PC-3 (cell line): ENCODE measurements around the gene EXOG. TPM values are rescaled to one million over a fixed set of nuclear protein-coding genes. Genes with fewer than 3 reads are reported as not detected.

ENCODE experiments used
- ATAC-seq: fragments of 200-7000 bp; cut with Tn5 transposase; 2 replicates; pipeline ENCODE4 v1.9.1; 2020; ENCODE audit warnings: mild to moderate bottlenecking, moderate library complexity
- BruUV-seq: library from RNA; stranded (reverse); fragments of 400-500 nt; replicated peaks from 2 replicates; lab custom pipeline; 2021; lab: Mats Ljungman, UMichigan
- CTCF ChIA-PET: fragments of 300-600 bp; sonication (Branson Sonifier 250); formaldehyde crosslinking; loops from one replicate; lab custom pipeline; 2022; ENCODE audit warnings: antibody characterized with exemption; lab: Charles Lee
- POLR2A ChIA-PET: fragments of 300-600 bp; sonication (Branson Sonifier 250); formaldehyde crosslinking; loops from one replicate; lab custom pipeline; 2022; ENCODE audit warnings: antibody characterized with exemption; ENCODE audit not compliant: unreplicated experiment; lab: Charles Lee
- DNase-seq: peaks from one replicate; pipeline ENCODE4 v3.0.0-alpha.2; 2015
- H2AFZ ChIP-seq: fragments of 300-600 bp; sonication (generic); 2 replicates; pipeline ENCODE4 v1.6.0; 2016; ENCODE audit warnings: antibody characterized with exemption, low read length
- H3F3A ChIP-seq: fragments of 300-600 bp; sonication (generic); one replicate; pipeline ENCODE4 v1.6.0; 2017; ENCODE audit warnings: antibody characterized with exemption, low read length, control low read depth, mild to moderate bottlenecking; ENCODE audit not compliant: unreplicated experiment
- H3K27ac ChIP-seq: fragments of 300-600 bp; sonication (generic); 2 replicates; pipeline ENCODE4 v1.5.1; 2016; ENCODE audit warnings: mild to moderate bottlenecking, low read length
- H3K27me3 ChIP-seq: fragments of 300-600 bp; sonication (generic); 2 replicates; pipeline ENCODE4 v1.6.1; 2016; ENCODE audit warnings: low read length, mixed read lengths
- H3K36me3 ChIP-seq: fragments of 300-600 bp; sonication (generic); 2 replicates; pipeline ENCODE4 v1.6.1; 2016; ENCODE audit warnings: low read depth, mixed run types, low read length, mixed read lengths
- H3K4me1 ChIP-seq: fragments of 300-600 bp; sonication (generic); 2 replicates; pipeline ENCODE4 v1.5.1; 2016; ENCODE audit warnings: low read length; ENCODE audit not compliant: insufficient read depth
- H3K4me2 ChIP-seq: fragments of 300-600 bp; sonication (generic); 2 replicates; pipeline ENCODE4 v1.6.0; 2016; ENCODE audit warnings: low read length
- H3K4me3 ChIP-seq: fragments of 300-600 bp; sonication (generic); 2 replicates; pipeline ENCODE4 v1.5.1; 2016; ENCODE audit warnings: mild to moderate bottlenecking, low read length, mixed read lengths
- H3K79me2 ChIP-seq: fragments of 300-600 bp; sonication (generic); 2 replicates; pipeline ENCODE4 v1.6.1; 2017; ENCODE audit warnings: low read length, mixed read lengths
- H3K9ac ChIP-seq: fragments of 300-600 bp; sonication (generic); 2 replicates; pipeline ENCODE4 v1.6.0; 2016; ENCODE audit warnings: mild to moderate bottlenecking, low read length
- H3K9me2 ChIP-seq: fragments of 300-600 bp; sonication (generic); replicated peaks from 2 replicates; pipeline ENCODE4 v1.6.1; 2016; ENCODE audit warnings: mixed run types, low read length, mixed read lengths
- H3K9me3 ChIP-seq: fragments of 300-600 bp; sonication (generic); 2 replicates; pipeline ENCODE4 v1.6.1; 2016; ENCODE audit warnings: low read length, mixed read lengths
- H4K20me1 ChIP-seq: fragments of 300-600 bp; sonication (generic); 2 replicates; pipeline ENCODE4 v1.6.1; 2016; ENCODE audit warnings: low read length, mixed read lengths
- EZH2 ChIP-seq: fragments of 300-600 bp; sonication (generic); IDR thresholded peaks from one replicate; pipeline ENCODE4 v1.6.1; 2017; ENCODE audit warnings: antibody characterized with exemption, mild to moderate bottlenecking, low read length; ENCODE audit not compliant: unreplicated experiment
- EZH2phosphoT487 ChIP-seq: fragments of 300-600 bp; sonication (generic); IDR thresholded peaks from 2 replicates; pipeline ENCODE4 v1.6.1; 2018; ENCODE audit warnings: mild to moderate bottlenecking, antibody characterized with exemption, low read length, borderline replicate concordance
- intact Hi-C: fragments of 100-400 bp; cut with micrococcal nuclease; formaldehyde crosslinking; loops from 2 replicates; pipeline ENCODE4 v1.9.0; 2023
- total RNA-seq: library from RNA; depleted of rRNA; stranded (reverse); fragments of >200 nt; gene quantifications from 2 replicates; pipeline ENCODE4 v1.2.3, GENCODE V29; 2014
- TF ChIP-seq, protein P1 (sequence below): fragments of 300-600 bp; sonication (generic); conservative IDR thresholded peaks from 2 replicates; pipeline ENCODE4 v1.5.1; 2017; ENCODE audit warnings: antibody characterized with exemption, low read depth, mild to moderate bottlenecking, low read length

The EXOG gene
- total RNA-seq, 1 experiment from 2014 or later: 10.0 TPM

- no peaks in the 10 kb centered on the region for H3K79me2 ChIP-seq
- intact Hi-C loops: no loop called here
- DNase-seq (no peak), ATAC-seq (no peak)
- H3K9ac ChIP-seq: no peak overlapping the region
- no peak overlapping the region for H2AFZ ChIP-seq
- CTCF ChIA-PET: no interaction called here
- H4K20me1 ChIP-seq: no peaks in the 10 kb centered on the region
- TF ChIP-seq, protein P1, sequence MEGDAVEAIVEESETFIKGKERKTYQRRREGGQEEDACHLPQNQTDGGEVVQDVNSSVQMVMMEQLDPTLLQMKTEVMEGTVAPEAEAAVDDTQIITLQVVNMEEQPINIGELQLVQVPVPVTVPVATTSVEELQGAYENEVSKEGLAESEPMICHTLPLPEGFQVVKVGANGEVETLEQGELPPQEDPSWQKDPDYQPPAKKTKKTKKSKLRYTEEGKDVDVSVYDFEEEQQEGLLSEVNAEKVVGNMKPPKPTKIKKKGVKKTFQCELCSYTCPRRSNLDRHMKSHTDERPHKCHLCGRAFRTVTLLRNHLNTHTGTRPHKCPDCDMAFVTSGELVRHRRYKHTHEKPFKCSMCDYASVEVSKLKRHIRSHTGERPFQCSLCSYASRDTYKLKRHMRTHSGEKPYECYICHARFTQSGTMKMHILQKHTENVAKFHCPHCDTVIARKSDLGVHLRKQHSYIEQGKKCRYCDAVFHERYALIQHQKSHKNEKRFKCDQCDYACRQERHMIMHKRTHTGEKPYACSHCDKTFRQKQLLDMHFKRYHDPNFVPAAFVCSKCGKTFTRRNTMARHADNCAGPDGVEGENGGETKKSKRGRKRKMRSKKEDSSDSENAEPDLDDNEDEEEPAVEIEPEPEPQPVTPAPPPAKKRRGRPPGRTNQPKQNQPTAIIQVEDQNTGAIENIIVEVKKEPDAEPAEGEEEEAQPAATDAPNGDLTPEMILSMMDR: no peak
- TF ChIP-seq EZH2phosphoT487: no peak
- no peak overlapping the region for H3K4me3 ChIP-seq
- no TSS peak for BruUV-seq
- H3K9me3 ChIP-seq: no peaks in the 10 kb centered on the region
- H3K36me3 ChIP-seq: no peaks in the 10 kb centered on the region
- no peaks in the 10 kb centered on the region for H3K27me3 ChIP-seq
- H3K9me2 ChIP-seq: no peaks in the 10 kb centered on the region
- POLR2A ChIA-PET: no interaction called here
- no peaks in the 10 kb centered on the region for H3K4me1 ChIP-seq
- no peak overlapping the region for H3K4me2 ChIP-seq
- no peak overlapping the region for H3K27ac ChIP-seq
- H3F3A ChIP-seq: no peaks in the 10 kb centered on the region
These were observed 24.8 kb upstream of the EXOG start for GRCh38 chr3:38471260-38471857.

DNA sequence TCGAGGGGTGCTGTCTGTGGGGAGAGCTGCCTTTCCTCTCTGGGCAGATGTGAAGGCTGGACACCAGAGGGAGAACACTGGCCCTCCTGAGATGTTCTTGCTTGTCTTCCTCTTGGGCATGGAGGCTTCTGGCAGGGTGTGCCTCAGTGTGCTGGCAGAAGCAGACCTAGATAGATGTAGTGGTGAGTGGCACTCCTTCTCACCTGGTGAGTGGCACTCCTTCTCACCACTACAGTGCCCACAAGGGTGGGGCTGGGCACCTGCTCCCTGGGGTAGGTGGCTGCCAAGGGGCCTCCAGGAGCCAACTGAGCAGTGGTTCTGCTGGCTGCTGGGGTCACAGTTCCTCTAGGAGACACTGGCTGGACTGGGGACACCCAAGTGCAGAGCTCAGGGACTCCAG is 23.8 kb upstream of the EXOG start:
- H3K9ac ChIP-seq: no peak overlapping the region
- H3K9me3 ChIP-seq: no peaks in the 10 kb centered on the region
- no peaks in the 10 kb centered on the region for H3K27me3 ChIP-seq
- no peaks in the 10 kb centered on the region for H4K20me1 ChIP-seq
- POLR2A ChIA-PET: no interaction called here
- H3K4me3 ChIP-seq: no peak overlapping the region
- H2AFZ ChIP-seq: no peak overlapping the region
- ATAC-seq (no peak), DNase-seq (no peak)
- no peaks in the 10 kb centered on the region for H3F3A ChIP-seq
- H3K36me3 ChIP-seq: no peaks in the 10 kb centered on the region
- H3K9me2 ChIP-seq: no peaks in the 10 kb centered on the region
- BruUV-seq: no TSS peak
- CTCF ChIA-PET: no interaction called here
- H3K27ac ChIP-seq: no peak overlapping the region
- H3K4me1 ChIP-seq: no peaks in the 10 kb centered on the region
- H3K79me2 ChIP-seq: no peaks in the 10 kb centered on the region
- TF ChIP-seq EZH2phosphoT487 (no peak), EZH2 (no peak)
- TF ChIP-seq, protein P1: no peak
- H3K4me2 ChIP-seq: no peak overlapping the region
- intact Hi-C loops: no loop called here

DNA sequence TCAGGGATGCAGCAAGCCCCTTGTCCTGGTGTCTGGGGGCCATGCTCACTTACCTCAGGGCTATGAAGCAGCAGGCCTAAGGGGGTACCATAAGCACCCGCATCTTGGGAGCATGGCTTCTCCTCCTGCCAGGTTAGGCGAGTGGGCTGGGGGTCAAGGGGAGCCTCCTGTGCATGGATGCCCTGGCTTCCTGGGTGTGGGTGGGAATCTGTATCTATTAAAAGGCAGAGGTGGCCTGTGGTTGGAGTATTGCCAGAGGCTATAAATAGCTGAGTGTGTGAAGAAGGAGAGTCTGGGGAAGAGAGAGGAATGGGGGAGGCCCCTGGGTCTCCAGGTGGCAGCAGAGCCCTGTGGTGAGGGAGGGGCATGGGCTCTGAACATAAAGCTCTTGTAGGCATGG is 22.9 kb upstream of the EXOG start:
- ChIA-PET CTCF (no interaction called here), POLR2A (no interaction called here)
- H3K36me3 ChIP-seq: no peaks in the 10 kb centered on the region
- H3K4me1 ChIP-seq: no peaks in the 10 kb centered on the region
- H3K27ac ChIP-seq: no peak overlapping the region
- ATAC-seq: no peak
- H3K79me2 ChIP-seq: no peaks in the 10 kb centered on the region
- no peak overlapping the region for H3K4me2 ChIP-seq
- no peak overlapping the region for H3K4me3 ChIP-seq
- no peaks in the 10 kb centered on the region for H3K9me2 ChIP-seq
- H4K20me1 ChIP-seq: no peaks in the 10 kb centered on the region
- DNase-seq: no peak
- no peak for TF ChIP-seq EZH2phosphoT487
- no peak for TF ChIP-seq EZH2
- TF ChIP-seq, protein P1: no peak
- H3K27me3 ChIP-seq: no peaks in the 10 kb centered on the region
- intact Hi-C loops: no loop called here
- no TSS peak for BruUV-seq
- no peak overlapping the region for H2AFZ ChIP-seq
- H3F3A ChIP-seq: no peaks in the 10 kb centered on the region
- H3K9ac ChIP-seq: no peak overlapping the region
- H3K9me3 ChIP-seq: no peaks in the 10 kb centered on the region
